ENCODE measurements around the gene NAA80. TPM values are rescaled to one million over a fixed set of nuclear protein-coding genes. Genes with fewer than 3 reads are reported as not detected.

The NAA80 gene
- total and polyA plus RNA-seq, 2 of the 13 experiments (the other 11 are each of a cell fraction or from before 2014, with no cell fraction given): 3.4 to 8.7 TPM

DNA sequence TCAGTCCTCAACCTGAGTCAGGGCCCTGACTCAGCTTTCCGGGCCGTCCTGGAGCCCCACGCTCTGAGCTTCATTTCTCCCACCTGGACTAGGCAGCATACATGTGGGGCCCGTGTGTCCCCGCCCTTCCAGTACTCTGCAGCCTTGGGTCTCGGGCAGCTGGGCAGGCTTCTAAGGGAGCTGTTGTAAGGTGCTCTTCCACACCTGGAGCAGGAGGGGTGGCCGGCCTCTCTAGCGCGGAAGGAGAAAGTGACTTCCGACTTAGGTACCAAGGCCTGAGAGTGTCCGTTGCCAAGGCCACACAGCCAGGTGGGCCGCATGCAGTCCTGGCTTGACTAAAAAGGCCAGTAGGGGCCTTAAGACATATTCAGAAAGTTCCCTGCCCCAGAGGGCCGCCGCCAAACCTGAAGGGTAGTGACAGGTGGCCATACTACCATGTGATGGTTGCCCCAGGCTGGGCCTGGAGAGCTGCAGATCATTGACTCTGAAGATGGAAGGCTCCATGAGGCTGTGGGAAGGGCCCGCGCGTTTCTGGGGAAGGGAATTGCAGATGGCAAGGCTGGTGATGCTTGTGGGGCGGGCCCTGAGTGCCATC is 39.7 kb downstream of the NAA80 start:
- TSS peak; percentile 36 for BruUV-seq (replicated peaks)
- peaks cover 53% of the 10 kb centered on the region for H3K4me1 ChIP-seq (ENCODE audit: insufficient read depth, low read length)
- no peak overlapping the region for H2AFZ ChIP-seq (ENCODE audit: low read length)
- DNase-seq (ENCODE audit: low spot score): no peak
- peak overlapping the region; percentile 88 for H3K4me2 ChIP-seq (ENCODE audit: low read depth, low read length)
- CTCF ChIA-PET (ENCODE audit: low intra/inter-chr PET ratio, low total read pairs): interaction anchor here (1.3 to 3.0 kb wide), 2 partner anchors 13 to 67 kb away, joined by 4 to 81 read pairs; no protein-coding TSS in a partner anchor
- intact Hi-C loops (cut with micrococcal nuclease; ENCODE audit: unreplicated experiment) (loop anchor here (1.0 to 5.0 kb wide), 2 partner anchors 14 to 43 kb away; partner anchors contain the start of gene HYAL1), in situ Hi-C loops (cut with HindIII; ENCODE audit: extremely low pct_ligation_motif_present, low pct_unique_long_range_greater_than_20kb) (loop anchor here (5.0 kb wide), 1 partner anchor 63 kb away; the partner anchor contains the start of gene HYAL2)
- POLR2A ChIA-PET: interaction anchor here (0.6 to 8.0 kb wide), 26 partner anchors 8 to 78 kb away, joined by 3 to 155 read pairs (median 8); partner anchors contain the start of genes GNAI2, HYAL1, HYAL2 and HYAL3
- H3K9ac ChIP-seq (ENCODE audit: insufficient read depth, low read depth, low read length): peak overlapping the region; percentile 94
- WGBS (ENCODE audit: low lambda C conversion rate): 57% methylated on average over 14 of the region's 18 CpGs
- peak; percentile 0; the same call in 2 of the 3 replicates for ATAC-seq
- peak overlapping the region; percentile 18 to 76 (median 24) for H3K4me3 ChIP-seq (replicated peaks in 1 of 3; ENCODE audit: insufficient read depth in 1 of 3, low read depth in 2 of 3, low read length in 3 of 3)
- no peaks in the 10 kb centered on the region for H4K20me1 ChIP-seq (ENCODE audit: insufficient read depth, low read length)
- FAIRE-seq: no peak
- peaks cover 13 to 26% of the 10 kb centered on the region in 2 experiments for H3K36me3 ChIP-seq (replicated peaks in 1 of 2; ENCODE audit: control insufficient read depth in 1 of 2, insufficient read depth in 2 of 2, low read length in 2 of 2)
- no peaks in the 10 kb centered on the region for H3K9me3 ChIP-seq (ENCODE audit: low read length)
- peaks cover 12% of the 10 kb centered on the region for H3K79me2 ChIP-seq (ENCODE audit: insufficient read depth, low read length)
- H3K27me3 ChIP-seq (ENCODE audit: control insufficient read depth in 1 of 2, insufficient read depth in 2 of 2, low read length in 2 of 2): no peaks in the 10 kb centered on the region
- peak overlapping the region; percentile 99 for H3K27ac ChIP-seq (ENCODE audit: extremely low read length, insufficient read depth, low read length)
- TF ChIP-seq EHMT2 (IDR thresholded peaks at IDR 0.05; ENCODE audit: borderline replicate concordance, low read depth, low read length) (no peak), ATF1 (CRISPR knock-in tag; IDR thresholded peaks at IDR 0.05) (no peak), ZNF235 (CRISPR knock-in tag; IDR thresholded peaks at IDR 0.05; ENCODE audit: borderline replicate concordance) (no peak), TEF (CRISPR knock-in tag; IDR thresholded peaks at IDR 0.05) (no peak), KIAA2018 (CRISPR knock-in tag; IDR thresholded peaks at IDR 0.05; ENCODE audit: borderline replicate concordance) (0 out of 2 replicates have a peak, but pooled peaks have one; percentile 0), TEAD3 (CRISPR knock-in tag; optimal IDR thresholded peaks at IDR 0.05; ENCODE audit: borderline replicate concordance) (no peak), ZNF296 (CRISPR knock-in tag; conservative IDR thresholded peaks at IDR 0.05) (no peak), ZNF543 (CRISPR knock-in tag; IDR thresholded peaks at IDR 0.05) (no peak), SOX13 (IDR thresholded peaks at IDR 0.05) (no peak), SOX13 (CRISPR knock-in tag; conservative IDR thresholded peaks at IDR 0.05 in 1 of 2, IDR thresholded peaks at IDR 0.05 in 1 of 2) (no peak), XBP1 (CRISPR knock-in tag; IDR thresholded peaks at IDR 0.05) (no peak)
- TF ChIP-seq, protein P1, sequence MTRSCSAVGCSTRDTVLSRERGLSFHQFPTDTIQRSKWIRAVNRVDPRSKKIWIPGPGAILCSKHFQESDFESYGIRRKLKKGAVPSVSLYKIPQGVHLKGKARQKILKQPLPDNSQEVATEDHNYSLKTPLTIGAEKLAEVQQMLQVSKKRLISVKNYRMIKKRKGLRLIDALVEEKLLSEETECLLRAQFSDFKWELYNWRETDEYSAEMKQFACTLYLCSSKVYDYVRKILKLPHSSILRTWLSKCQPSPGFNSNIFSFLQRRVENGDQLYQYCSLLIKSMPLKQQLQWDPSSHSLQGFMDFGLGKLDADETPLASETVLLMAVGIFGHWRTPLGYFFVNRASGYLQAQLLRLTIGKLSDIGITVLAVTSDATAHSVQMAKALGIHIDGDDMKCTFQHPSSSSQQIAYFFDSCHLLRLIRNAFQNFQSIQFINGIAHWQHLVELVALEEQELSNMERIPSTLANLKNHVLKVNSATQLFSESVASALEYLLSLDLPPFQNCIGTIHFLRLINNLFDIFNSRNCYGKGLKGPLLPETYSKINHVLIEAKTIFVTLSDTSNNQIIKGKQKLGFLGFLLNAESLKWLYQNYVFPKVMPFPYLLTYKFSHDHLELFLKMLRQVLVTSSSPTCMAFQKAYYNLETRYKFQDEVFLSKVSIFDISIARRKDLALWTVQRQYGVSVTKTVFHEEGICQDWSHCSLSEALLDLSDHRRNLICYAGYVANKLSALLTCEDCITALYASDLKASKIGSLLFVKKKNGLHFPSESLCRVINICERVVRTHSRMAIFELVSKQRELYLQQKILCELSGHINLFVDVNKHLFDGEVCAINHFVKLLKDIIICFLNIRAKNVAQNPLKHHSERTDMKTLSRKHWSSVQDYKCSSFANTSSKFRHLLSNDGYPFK (CRISPR knock-in tag; IDR thresholded peaks at IDR 0.05; ENCODE audit: borderline replicate concordance): 0 out of 2 replicates have a peak, but pooled peaks have one; percentile 4
